Measurements from ENCODE around the gene MEF2D. TPM values are rescaled to one million over a fixed set of nuclear protein-coding genes. Genes with fewer than 3 reads are reported as not detected.

The MEF2D gene
- total RNA-seq, 1 experiment from 2014 or later: 6.2 TPM

GRCh38 chr1:156439036-156439776, 61.4 kb downstream of the MEF2D start:
- in situ Hi-C loops (cut with HindIII; ENCODE audit: low pct_unique_long_range_greater_than_20kb, low sequenced_read_pairs): no loop called here

GRCh38 chr1:156438278-156438987, 62.1 kb downstream of the MEF2D start:
- in situ Hi-C loops (cut with HindIII; ENCODE audit: low pct_unique_long_range_greater_than_20kb, low sequenced_read_pairs): no loop called here

More at GRCh38 chr1:156439036-156439776, 61.4 kb downstream of the MEF2D start:
- no peak for DNase-seq (ENCODE audit: low read depth)

GRCh38 chr1:156437037-156437867, 63.3 kb downstream of the MEF2D start:
- in situ Hi-C loops (cut with HindIII; ENCODE audit: low pct_unique_long_range_greater_than_20kb, low sequenced_read_pairs): no loop called here
- DNase-seq (ENCODE audit: low read depth): no peak

More at GRCh38 chr1:156438278-156438987, 62.1 kb downstream of the MEF2D start:
- no peak for DNase-seq (ENCODE audit: low read depth)

GRCh38 chr1:156436141-156437036, 64.2 kb downstream of the MEF2D start:
- in situ Hi-C loops (cut with HindIII; ENCODE audit: low pct_unique_long_range_greater_than_20kb, low sequenced_read_pairs): no loop called here
- DNase-seq (ENCODE audit: low read depth): no peak

- in situ Hi-C loops (cut with HindIII; ENCODE audit: low pct_unique_long_range_greater_than_20kb, low sequenced_read_pairs): no loop called here
- no peak for DNase-seq (ENCODE audit: low read depth)
Measured at GRCh38 chr1:156435545-156436140, 64.9 kb downstream of the MEF2D start.

- in situ Hi-C loops (cut with HindIII; ENCODE audit: low pct_unique_long_range_greater_than_20kb, low sequenced_read_pairs): no loop called here
- DNase-seq (ENCODE audit: low read depth): no peak
Measured at GRCh38 chr1:156434989-156435544, 65.5 kb downstream of the MEF2D start.

GRCh38 chr1:156433602-156434001, 67.0 kb downstream of the MEF2D start:
- in situ Hi-C loops (cut with HindIII; ENCODE audit: low pct_unique_long_range_greater_than_20kb, low sequenced_read_pairs): no loop called here
- no peak for DNase-seq (ENCODE audit: low read depth)

GRCh38 chr1:156433032-156433431, 67.5 kb downstream of the MEF2D start:
- in situ Hi-C loops (cut with HindIII; ENCODE audit: low pct_unique_long_range_greater_than_20kb, low sequenced_read_pairs): no loop called here
- no peak for DNase-seq (ENCODE audit: low read depth)

GRCh38 chr1:156432669-156433018, 67.9 kb downstream of the MEF2D start:
- no peak for DNase-seq (ENCODE audit: low read depth)
- in situ Hi-C loops (cut with HindIII; ENCODE audit: low pct_unique_long_range_greater_than_20kb, low sequenced_read_pairs): no loop called here

GRCh38 chr1:156431769-156432668, 68.6 kb downstream of the MEF2D start:
- no peak for DNase-seq (ENCODE audit: low read depth)
- in situ Hi-C loops (cut with HindIII; ENCODE audit: low pct_unique_long_range_greater_than_20kb, low sequenced_read_pairs): no loop called here

- in situ Hi-C loops (cut with HindIII; ENCODE audit: low pct_unique_long_range_greater_than_20kb, low sequenced_read_pairs): no loop called here
- DNase-seq (ENCODE audit: low read depth): no peak
Measured at GRCh38 chr1:156431366-156431765, 69.2 kb downstream of the MEF2D start.

GRCh38 chr1:156430866-156431265, 69.7 kb downstream of the MEF2D start:
- no peak for DNase-seq (ENCODE audit: low read depth)
- in situ Hi-C loops (cut with HindIII; ENCODE audit: low pct_unique_long_range_greater_than_20kb, low sequenced_read_pairs): no loop called here

- no peak for DNase-seq (ENCODE audit: low read depth)
- in situ Hi-C loops (cut with HindIII; ENCODE audit: low pct_unique_long_range_greater_than_20kb, low sequenced_read_pairs): no loop called here
Measured at GRCh38 chr1:156430303-156430702, 70.3 kb downstream of the MEF2D start.

GRCh38 chr1:156429313-156430060, 71.1 kb downstream of the MEF2D start:
- in situ Hi-C loops (cut with HindIII; ENCODE audit: low pct_unique_long_range_greater_than_20kb, low sequenced_read_pairs): no loop called here
- no peak for DNase-seq (ENCODE audit: low read depth)

GRCh38 chr1:156428746-156429288, 71.8 kb downstream of the MEF2D start:
- in situ Hi-C loops (cut with HindIII; ENCODE audit: low pct_unique_long_range_greater_than_20kb, low sequenced_read_pairs): no loop called here
- no peak for DNase-seq (ENCODE audit: low read depth)

GRCh38 chr1:156427957-156428356, 72.6 kb downstream of the MEF2D start:
- no peak for DNase-seq (ENCODE audit: low read depth)
- in situ Hi-C loops (cut with HindIII; ENCODE audit: low pct_unique_long_range_greater_than_20kb, low sequenced_read_pairs): no loop called here

Data from Caki2 (cell line).